HG03575 (cell line): ENCODE data around the gene CCDC8.

Source experiments
- ATAC-seq: cut with Tn5 transposase; IDR thresholded peaks from one replicate; pipeline ENCODE4 v1.9.1; 2021; ENCODE audit not compliant: unreplicated experiment, insufficient number of reproducible peaks, low FRiP score; ENCODE audit errors: extremely low read depth

Gene CCDC8

GRCh38 chr19:46368116-46368515 is 45.2 kb downstream of the CCDC8 start:
- ATAC-seq = no peak

- ATAC-seq = no peak
These were observed 45.9 kb downstream of the CCDC8 start for GRCh38 chr19:46367426-46367825.

GRCh38 chr19:46366620-46367292 is 46.6 kb downstream of the CCDC8 start:
- ATAC-seq = no peak

GRCh38 chr19:46365561-46365960 is 47.8 kb downstream of the CCDC8 start:
- ATAC-seq = no peak

GRCh38 chr19:46364359-46364758 is 49.0 kb downstream of the CCDC8 start:
- no peak for ATAC-seq

- no peak for ATAC-seq
These were observed 51.4 kb downstream of the CCDC8 start for GRCh38 chr19:46361915-46362314.
